Measurements from ENCODE around the gene KCNH2.
A peak's percentile ranks its signal among the peaks of the same experiment; 100 is the strongest.

DNA sequence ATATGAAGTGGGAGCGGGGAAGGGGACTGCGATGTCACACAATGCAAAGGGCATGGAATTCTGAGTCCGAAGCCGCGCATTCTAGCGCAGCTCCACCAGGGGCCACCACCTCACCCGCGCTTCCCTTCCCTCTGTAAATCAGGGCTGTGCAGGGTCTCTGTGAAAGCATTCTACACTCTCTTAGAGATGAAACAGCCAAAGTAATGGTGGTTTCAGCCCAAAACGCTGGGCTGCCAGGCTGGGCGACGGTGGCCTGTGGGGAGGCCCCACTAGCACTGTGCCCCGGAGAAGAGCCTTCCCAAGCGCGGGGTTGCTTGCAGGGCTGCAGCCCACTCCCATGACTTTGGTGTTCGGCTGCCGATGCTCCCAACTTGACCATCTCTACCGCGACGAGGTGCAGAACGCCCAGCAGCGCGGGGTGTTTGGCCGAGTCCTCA is 34.8 kb upstream of the KCNH2 start:
- TF ChIP-seq, protein P1, sequence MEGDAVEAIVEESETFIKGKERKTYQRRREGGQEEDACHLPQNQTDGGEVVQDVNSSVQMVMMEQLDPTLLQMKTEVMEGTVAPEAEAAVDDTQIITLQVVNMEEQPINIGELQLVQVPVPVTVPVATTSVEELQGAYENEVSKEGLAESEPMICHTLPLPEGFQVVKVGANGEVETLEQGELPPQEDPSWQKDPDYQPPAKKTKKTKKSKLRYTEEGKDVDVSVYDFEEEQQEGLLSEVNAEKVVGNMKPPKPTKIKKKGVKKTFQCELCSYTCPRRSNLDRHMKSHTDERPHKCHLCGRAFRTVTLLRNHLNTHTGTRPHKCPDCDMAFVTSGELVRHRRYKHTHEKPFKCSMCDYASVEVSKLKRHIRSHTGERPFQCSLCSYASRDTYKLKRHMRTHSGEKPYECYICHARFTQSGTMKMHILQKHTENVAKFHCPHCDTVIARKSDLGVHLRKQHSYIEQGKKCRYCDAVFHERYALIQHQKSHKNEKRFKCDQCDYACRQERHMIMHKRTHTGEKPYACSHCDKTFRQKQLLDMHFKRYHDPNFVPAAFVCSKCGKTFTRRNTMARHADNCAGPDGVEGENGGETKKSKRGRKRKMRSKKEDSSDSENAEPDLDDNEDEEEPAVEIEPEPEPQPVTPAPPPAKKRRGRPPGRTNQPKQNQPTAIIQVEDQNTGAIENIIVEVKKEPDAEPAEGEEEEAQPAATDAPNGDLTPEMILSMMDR (IDR thresholded peaks at IDR 0.05), result peak in 2 of 4 experiments; percentile 22 to 26
- TF ChIP-seq POLR2A (IDR thresholded peaks at IDR 0.05), result no peak
